Right forelimb (tissue), 1 donor: ENCODE measurements around the gene DNMT3L.
"Not testable (repeated sequence)": the region's sequence is repeated elsewhere in the genome, so short reads cannot be mapped to it uniquely, and the experiment has no call there.

Source experiments
- DNase-seq: peaks from one replicate; pipeline ENCODE4 v3.0.0-alpha.2; 2018

Gene DNMT3L

GRCh38 chr21:44294391-44295162 is 32.9 kb upstream of the DNMT3L start:
- DNase-seq, result peak; percentile 71

GRCh38 chr21:44293551-44294231 is 32.0 kb upstream of the DNMT3L start:
- DNase-seq, result no peak

GRCh38 chr21:44292812-44293195 is 31.1 kb upstream of the DNMT3L start:
- DNase-seq, result no peak

GRCh38 chr21:44291936-44292811 is 30.5 kb upstream of the DNMT3L start:
- DNase-seq, result no peak

GRCh38 chr21:44291078-44291935 is 29.6 kb upstream of the DNMT3L start:
- no peak for DNase-seq

- DNase-seq, result no peak
Observed at GRCh38 chr21:44290327-44291077, 28.8 kb upstream of the DNMT3L start.

- peak; percentile 30 for DNase-seq
Observed at GRCh38 chr21:44289381-44290010, 27.8 kb upstream of the DNMT3L start.

GRCh38 chr21:44288251-44289110 is 26.8 kb upstream of the DNMT3L start:
- DNase-seq, result peak; percentile 22

- DNase-seq, result peak; percentile 38
Observed at GRCh38 chr21:44286716-44287632, 25.3 kb upstream of the DNMT3L start.

- DNase-seq, result peak; percentile 29
Observed at GRCh38 chr21:44286086-44286715, 24.5 kb upstream of the DNMT3L start.

- DNase-seq, result peak; percentile 45
Observed at GRCh38 chr21:44285138-44285992, 23.7 kb upstream of the DNMT3L start, which contains the start of gene AIRE. AIRE (plus strand) TSS chr21:44285876; CDS start chr21:44286007, 131 bp downstream.

GRCh38 chr21:44283948-44284347 is 22.3 kb upstream of the DNMT3L start:
- DNase-seq, result peak; percentile 35

GRCh38 chr21:44283211-44283785 is 21.6 kb upstream of the DNMT3L start:
- not testable (repeated sequence) for DNase-seq

GRCh38 chr21:44282370-44282769 is 20.7 kb upstream of the DNMT3L start:
- DNase-seq, result no peak

GRCh38 chr21:44281801-44282200 is 20.1 kb upstream of the DNMT3L start:
- DNase-seq, result peak; percentile 24

- DNase-seq, result no peak
Observed at GRCh38 chr21:44279354-44280260, 17.9 kb upstream of the DNMT3L start.
